HEK293 (cell line): ENCODE measurements around the gene SIM2.

Source experiments
- CTCF ChIA-PET: fragments of 350-600 bp; formaldehyde crosslinking; extraction: SDS; loops from one replicate; lab custom pipeline; 2021; ENCODE audit warnings: antibody characterized with exemption; lab: Yijun Ruan, JAX
- POLR2A ChIA-PET: fragments of 300-600 bp; formaldehyde crosslinking; extraction: SDS; loops from one replicate; lab custom pipeline; 2020; ENCODE audit warnings: antibody characterized with exemption, inconsistent platforms; lab: Yijun Ruan, JAX
- H3K27ac ChIP-seq: fragments of 200-500 bp; sonication (Bioruptor generic); 2 replicates; pipeline ENCODE4 v1.5.1; 2014; ENCODE audit warnings: low read depth, low read length, control low read depth, inconsistent platforms; ENCODE audit errors: extremely low read depth
- H3K36me3 ChIP-seq, 2 experiments: fragments of 200-500 bp in 1 of 2; sonication (Bioruptor generic) in 1 of 2; 1 replicate in 1 of 2; 2 replicates in 1 of 2; pipeline ENCODE4 v1.5.1; 2014 to 2017; ENCODE audit warnings: inconsistent platforms in 2 of 2, low read length in 2 of 2; ENCODE audit not compliant: control insufficient read depth in 2 of 2, insufficient read depth in 1 of 2
- H3K4me1 ChIP-seq: fragments of 200-500 bp; sonication (Bioruptor generic); 2 replicates; pipeline ENCODE4 v1.5.1; 2014; ENCODE audit warnings: mild to moderate bottlenecking, low read length, inconsistent platforms; ENCODE audit not compliant: control insufficient read depth, insufficient read depth
- H3K4me3 ChIP-seq: 2 replicates; pipeline ENCODE4 v1.5.1; 2011; ENCODE audit warnings: low read depth, mild to moderate bottlenecking, control low read depth, low read length, moderate library complexity
- H3K9me3 ChIP-seq: fragments of 200-500 bp; sonication (Bioruptor generic); 2 replicates; pipeline ENCODE4 v1.5.1; 2014; ENCODE audit warnings: low read depth, low read length, inconsistent platforms; ENCODE audit not compliant: control insufficient read depth, insufficient read depth
- GFI1B ChIP-seq: fragments of 450-650 bp; formaldehyde crosslinking; IDR thresholded peaks from 2 replicates; pipeline ENCODE4 v1.5.1; 2016; ENCODE audit warnings: missing biosample characterization, missing genetic modification characterization
- KLF1 ChIP-seq: fragments of 450-650 bp; formaldehyde crosslinking; IDR thresholded peaks from 2 replicates; pipeline ENCODE4 v1.5.1; 2016; ENCODE audit warnings: missing biosample characterization, missing genetic modification characterization
- OSR2 ChIP-seq: fragments of 450-650 bp; formaldehyde crosslinking; IDR thresholded peaks from 2 replicates; pipeline ENCODE4 v1.5.1; 2016; ENCODE audit warnings: missing biosample characterization, missing genetic modification characterization
- YY1 ChIP-seq: fragments of 450-650 bp; formaldehyde crosslinking; IDR thresholded peaks from 2 replicates; pipeline ENCODE4 v1.5.1; 2018; ENCODE audit warnings: missing biosample characterization, missing genetic modification characterization
- ZFHX2 ChIP-seq: fragments of 450-650 bp; formaldehyde crosslinking; conservative IDR thresholded peaks from 2 replicates; pipeline ENCODE4 v1.5.1; 2016; ENCODE audit warnings: missing biosample characterization, missing genetic modification characterization
- ZNF138 ChIP-seq: fragments of 450-650 bp; formaldehyde crosslinking; IDR thresholded peaks from 2 replicates; pipeline ENCODE4 v1.5.1; 2016; ENCODE audit warnings: missing biosample characterization, missing genetic modification characterization, borderline replicate concordance
- ZNF473 ChIP-seq: fragments of 450-650 bp; formaldehyde crosslinking; IDR thresholded peaks from 2 replicates; pipeline ENCODE4 v1.5.1; 2017; ENCODE audit warnings: missing biosample characterization, missing genetic modification characterization
- ZNF48 ChIP-seq: fragments of 450-650 bp; formaldehyde crosslinking; IDR thresholded peaks from 2 replicates; pipeline ENCODE4 v1.5.1; 2016; ENCODE audit warnings: missing biosample characterization, missing genetic modification characterization
- ZNF747 ChIP-seq: fragments of 450-650 bp; formaldehyde crosslinking; IDR thresholded peaks from 2 replicates; pipeline ENCODE4 v1.5.1; 2016; ENCODE audit warnings: missing biosample characterization, missing genetic modification characterization
- ZNF792 ChIP-seq: fragments of 450-650 bp; formaldehyde crosslinking; IDR thresholded peaks from 2 replicates; pipeline ENCODE4 v1.5.1; 2016; ENCODE audit warnings: missing biosample characterization, missing genetic modification characterization
- ZSCAN23 ChIP-seq: fragments of 450-650 bp; formaldehyde crosslinking; IDR thresholded peaks from 2 replicates; pipeline ENCODE4 v1.5.1; 2016; ENCODE audit warnings: missing biosample characterization, missing genetic modification characterization
- TF ChIP-seq, protein P1 (sequence below): fragments of 450-650 bp; formaldehyde crosslinking; IDR thresholded peaks from 2 replicates; pipeline ENCODE4 v1.5.1; 2017; ENCODE audit warnings: missing biosample characterization, missing genetic modification characterization
- TF ChIP-seq, protein P2 (sequence below): fragments of 450-650 bp; formaldehyde crosslinking; IDR thresholded peaks from 2 replicates; pipeline ENCODE4 v1.5.1; 2016; ENCODE audit warnings: missing biosample characterization, missing genetic modification characterization, borderline replicate concordance
- TF ChIP-seq, protein P3 (sequence below): fragments of 450-650 bp; formaldehyde crosslinking; IDR thresholded peaks from 2 replicates; pipeline ENCODE4 v1.5.1; 2016; ENCODE audit warnings: missing biosample characterization, missing genetic modification characterization, low read depth
- TF ChIP-seq, protein P4 (sequence below): fragments of 450-650 bp; formaldehyde crosslinking; IDR thresholded peaks from 2 replicates; pipeline ENCODE4 v1.5.1; 2016; ENCODE audit warnings: missing biosample characterization, missing genetic modification characterization
- TF ChIP-seq, protein P5 (sequence below): fragments of 450-650 bp; formaldehyde crosslinking; IDR thresholded peaks from 2 replicates; pipeline ENCODE4 v1.5.1; 2017; ENCODE audit warnings: missing biosample characterization, mild to moderate bottlenecking, missing genetic modification characterization, moderate library complexity

SIM2 gene

DNA sequence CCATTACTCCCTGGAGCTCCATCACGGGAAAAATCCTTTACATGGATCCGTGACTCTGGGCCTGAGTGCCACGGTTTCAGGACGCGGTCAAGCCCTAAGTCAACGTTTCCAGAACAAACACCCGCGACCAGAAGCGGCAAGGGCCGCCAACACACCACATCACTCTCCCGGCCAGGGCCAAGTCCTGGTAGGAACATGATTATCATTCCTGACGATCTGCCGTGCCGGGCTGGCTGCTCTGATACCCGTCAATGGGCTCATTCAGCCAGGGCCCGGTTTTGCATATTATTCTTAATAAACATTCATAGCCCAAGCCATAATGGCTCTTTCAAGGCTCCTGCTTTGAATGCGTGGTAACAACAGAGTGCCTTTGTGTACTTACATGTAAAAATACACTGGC is 44.6 kb upstream of the SIM2 start:
- Histone ChIP-seq H3K4me1 (no peaks in the 10 kb centered on the region; the same call in 1 of the 2 replicates), H3K9me3 (no peaks in the 10 kb centered on the region), H3K4me3 (no peak overlapping the region)
- TF ChIP-seq YY1 (no peak), OSR2 (tag by site-specific recombination) (no peak), ZNF747 (tag by site-specific recombination) (no peak), ZFHX2 (tag by site-specific recombination) (no peak), KLF1 (tag by site-specific recombination) (no peak), ZSCAN23 (tag by site-specific recombination) (no peak), ZNF473 (tag by site-specific recombination) (no peak), ZNF138 (tag by site-specific recombination) (no peak), ZNF792 (tag by site-specific recombination) (no peak), GFI1B (no peak), ZNF48 (no peak)
- TF ChIP-seq, protein P1, sequence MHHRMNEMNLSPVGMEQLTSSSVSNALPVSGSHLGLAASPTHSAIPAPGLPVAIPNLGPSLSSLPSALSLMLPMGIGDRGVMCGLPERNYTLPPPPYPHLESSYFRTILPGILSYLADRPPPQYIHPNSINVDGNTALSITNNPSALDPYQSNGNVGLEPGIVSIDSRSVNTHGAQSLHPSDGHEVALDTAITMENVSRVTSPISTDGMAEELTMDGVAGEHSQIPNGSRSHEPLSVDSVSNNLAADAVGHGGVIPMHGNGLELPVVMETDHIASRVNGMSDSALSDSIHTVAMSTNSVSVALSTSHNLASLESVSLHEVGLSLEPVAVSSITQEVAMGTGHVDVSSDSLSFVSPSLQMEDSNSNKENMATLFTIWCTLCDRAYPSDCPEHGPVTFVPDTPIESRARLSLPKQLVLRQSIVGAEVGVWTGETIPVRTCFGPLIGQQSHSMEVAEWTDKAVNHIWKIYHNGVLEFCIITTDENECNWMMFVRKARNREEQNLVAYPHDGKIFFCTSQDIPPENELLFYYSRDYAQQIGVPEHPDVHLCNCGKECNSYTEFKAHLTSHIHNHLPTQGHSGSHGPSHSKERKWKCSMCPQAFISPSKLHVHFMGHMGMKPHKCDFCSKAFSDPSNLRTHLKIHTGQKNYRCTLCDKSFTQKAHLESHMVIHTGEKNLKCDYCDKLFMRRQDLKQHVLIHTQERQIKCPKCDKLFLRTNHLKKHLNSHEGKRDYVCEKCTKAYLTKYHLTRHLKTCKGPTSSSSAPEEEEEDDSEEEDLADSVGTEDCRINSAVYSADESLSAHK, result no peak
- TF ChIP-seq, protein P2, sequence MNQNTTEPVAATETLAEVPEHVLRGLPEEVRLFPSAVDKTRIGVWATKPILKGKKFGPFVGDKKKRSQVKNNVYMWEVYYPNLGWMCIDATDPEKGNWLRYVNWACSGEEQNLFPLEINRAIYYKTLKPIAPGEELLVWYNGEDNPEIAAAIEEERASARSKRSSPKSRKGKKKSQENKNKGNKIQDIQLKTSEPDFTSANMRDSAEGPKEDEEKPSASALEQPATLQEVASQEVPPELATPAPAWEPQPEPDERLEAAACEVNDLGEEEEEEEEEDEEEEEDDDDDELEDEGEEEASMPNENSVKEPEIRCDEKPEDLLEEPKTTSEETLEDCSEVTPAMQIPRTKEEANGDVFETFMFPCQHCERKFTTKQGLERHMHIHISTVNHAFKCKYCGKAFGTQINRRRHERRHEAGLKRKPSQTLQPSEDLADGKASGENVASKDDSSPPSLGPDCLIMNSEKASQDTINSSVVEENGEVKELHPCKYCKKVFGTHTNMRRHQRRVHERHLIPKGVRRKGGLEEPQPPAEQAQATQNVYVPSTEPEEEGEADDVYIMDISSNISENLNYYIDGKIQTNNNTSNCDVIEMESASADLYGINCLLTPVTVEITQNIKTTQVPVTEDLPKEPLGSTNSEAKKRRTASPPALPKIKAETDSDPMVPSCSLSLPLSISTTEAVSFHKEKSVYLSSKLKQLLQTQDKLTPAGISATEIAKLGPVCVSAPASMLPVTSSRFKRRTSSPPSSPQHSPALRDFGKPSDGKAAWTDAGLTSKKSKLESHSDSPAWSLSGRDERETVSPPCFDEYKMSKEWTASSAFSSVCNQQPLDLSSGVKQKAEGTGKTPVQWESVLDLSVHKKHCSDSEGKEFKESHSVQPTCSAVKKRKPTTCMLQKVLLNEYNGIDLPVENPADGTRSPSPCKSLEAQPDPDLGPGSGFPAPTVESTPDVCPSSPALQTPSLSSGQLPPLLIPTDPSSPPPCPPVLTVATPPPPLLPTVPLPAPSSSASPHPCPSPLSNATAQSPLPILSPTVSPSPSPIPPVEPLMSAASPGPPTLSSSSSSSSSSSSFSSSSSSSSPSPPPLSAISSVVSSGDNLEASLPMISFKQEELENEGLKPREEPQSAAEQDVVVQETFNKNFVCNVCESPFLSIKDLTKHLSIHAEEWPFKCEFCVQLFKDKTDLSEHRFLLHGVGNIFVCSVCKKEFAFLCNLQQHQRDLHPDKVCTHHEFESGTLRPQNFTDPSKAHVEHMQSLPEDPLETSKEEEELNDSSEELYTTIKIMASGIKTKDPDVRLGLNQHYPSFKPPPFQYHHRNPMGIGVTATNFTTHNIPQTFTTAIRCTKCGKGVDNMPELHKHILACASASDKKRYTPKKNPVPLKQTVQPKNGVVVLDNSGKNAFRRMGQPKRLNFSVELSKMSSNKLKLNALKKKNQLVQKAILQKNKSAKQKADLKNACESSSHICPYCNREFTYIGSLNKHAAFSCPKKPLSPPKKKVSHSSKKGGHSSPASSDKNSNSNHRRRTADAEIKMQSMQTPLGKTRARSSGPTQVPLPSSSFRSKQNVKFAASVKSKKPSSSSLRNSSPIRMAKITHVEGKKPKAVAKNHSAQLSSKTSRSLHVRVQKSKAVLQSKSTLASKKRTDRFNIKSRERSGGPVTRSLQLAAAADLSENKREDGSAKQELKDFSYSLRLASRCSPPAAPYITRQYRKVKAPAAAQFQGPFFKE (tag by site-specific recombination), result no peak
- TF ChIP-seq, protein P3, sequence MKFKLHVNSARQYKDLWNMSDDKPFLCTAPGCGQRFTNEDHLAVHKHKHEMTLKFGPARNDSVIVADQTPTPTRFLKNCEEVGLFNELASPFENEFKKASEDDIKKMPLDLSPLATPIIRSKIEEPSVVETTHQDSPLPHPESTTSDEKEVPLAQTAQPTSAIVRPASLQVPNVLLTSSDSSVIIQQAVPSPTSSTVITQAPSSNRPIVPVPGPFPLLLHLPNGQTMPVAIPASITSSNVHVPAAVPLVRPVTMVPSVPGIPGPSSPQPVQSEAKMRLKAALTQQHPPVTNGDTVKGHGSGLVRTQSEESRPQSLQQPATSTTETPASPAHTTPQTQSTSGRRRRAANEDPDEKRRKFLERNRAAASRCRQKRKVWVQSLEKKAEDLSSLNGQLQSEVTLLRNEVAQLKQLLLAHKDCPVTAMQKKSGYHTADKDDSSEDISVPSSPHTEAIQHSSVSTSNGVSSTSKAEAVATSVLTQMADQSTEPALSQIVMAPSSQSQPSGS (tag by site-specific recombination), result no peak
- TF ChIP-seq, protein P4, sequence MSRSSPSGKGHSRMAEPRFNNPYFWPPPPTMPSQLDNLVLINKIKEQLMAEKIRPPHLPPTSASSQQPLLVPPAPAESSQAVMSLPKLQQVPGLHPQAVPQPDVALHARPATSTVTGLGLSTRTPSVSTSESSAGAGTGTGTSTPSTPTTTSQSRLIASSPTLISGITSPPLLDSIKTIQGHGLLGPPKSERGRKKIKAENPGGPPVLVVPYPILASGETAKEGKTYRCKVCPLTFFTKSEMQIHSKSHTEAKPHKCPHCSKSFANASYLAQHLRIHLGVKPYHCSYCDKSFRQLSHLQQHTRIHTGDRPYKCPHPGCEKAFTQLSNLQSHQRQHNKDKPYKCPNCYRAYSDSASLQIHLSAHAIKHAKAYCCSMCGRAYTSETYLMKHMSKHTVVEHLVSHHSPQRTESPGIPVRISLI (tag by site-specific recombination), result no peak
- TF ChIP-seq, protein P5, sequence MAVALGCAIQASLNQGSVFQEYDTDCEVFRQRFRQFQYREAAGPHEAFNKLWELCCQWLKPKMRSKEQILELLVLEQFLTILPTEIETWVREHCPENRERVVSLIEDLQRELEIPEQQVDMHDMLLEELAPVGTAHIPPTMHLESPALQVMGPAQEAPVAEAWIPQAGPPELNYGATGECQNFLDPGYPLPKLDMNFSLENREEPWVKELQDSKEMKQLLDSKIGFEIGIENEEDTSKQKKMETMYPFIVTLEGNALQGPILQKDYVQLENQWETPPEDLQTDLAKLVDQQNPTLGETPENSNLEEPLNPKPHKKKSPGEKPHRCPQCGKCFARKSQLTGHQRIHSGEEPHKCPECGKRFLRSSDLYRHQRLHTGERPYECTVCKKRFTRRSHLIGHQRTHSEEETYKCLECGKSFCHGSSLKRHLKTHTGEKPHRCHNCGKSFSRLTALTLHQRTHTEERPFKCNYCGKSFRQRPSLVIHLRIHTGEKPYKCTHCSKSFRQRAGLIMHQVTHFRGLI (tag by site-specific recombination), result no peak
- TF ChIP-seq, all 188 proteins: peak for 0
- Histone ChIP-seq H3K36me3 (no peaks in the 10 kb centered on the region), H3K27ac (no peak overlapping the region)
- ChIA-PET POLR2A (no interaction called here), CTCF (interaction anchor here (0.7 kb wide), 1 partner anchor 99 kb away, joined by 3 read pairs; no protein-coding TSS in a partner anchor)
